HT-29 (cell line): ENCODE results near the gene HSPA1A. TPM values are rescaled to one million over a fixed set of nuclear protein-coding genes. Genes with fewer than 3 reads are reported as not detected.
"Not testable (repeated sequence)": the region's sequence is repeated elsewhere in the genome, so short reads cannot be mapped to it uniquely, and the experiment has no call there.

Experiments
- DNase-seq: peaks from one replicate; pipeline ENCODE4 v3.0.0-alpha.2; 2015; ENCODE audit warnings: low spot score
- small RNA-seq: library from RNA; depleted of rRNA; stranded (forward); fragments of <200 nt; gene quantifications from one replicate; pipeline ENCODE3, GENCODE V24; 2014
- total RNA-seq: library from RNA; depleted of rRNA; stranded (reverse); fragments of >200 nt; shearing (Covaris generic); gene quantifications from 2 replicates; pipeline ENCODE4 v1.2.3, GENCODE V29; 2014; rRNA removed

The HSPA1A gene
- total RNA-seq, 1 experiment from 2014 or later: 379 TPM

DNA sequence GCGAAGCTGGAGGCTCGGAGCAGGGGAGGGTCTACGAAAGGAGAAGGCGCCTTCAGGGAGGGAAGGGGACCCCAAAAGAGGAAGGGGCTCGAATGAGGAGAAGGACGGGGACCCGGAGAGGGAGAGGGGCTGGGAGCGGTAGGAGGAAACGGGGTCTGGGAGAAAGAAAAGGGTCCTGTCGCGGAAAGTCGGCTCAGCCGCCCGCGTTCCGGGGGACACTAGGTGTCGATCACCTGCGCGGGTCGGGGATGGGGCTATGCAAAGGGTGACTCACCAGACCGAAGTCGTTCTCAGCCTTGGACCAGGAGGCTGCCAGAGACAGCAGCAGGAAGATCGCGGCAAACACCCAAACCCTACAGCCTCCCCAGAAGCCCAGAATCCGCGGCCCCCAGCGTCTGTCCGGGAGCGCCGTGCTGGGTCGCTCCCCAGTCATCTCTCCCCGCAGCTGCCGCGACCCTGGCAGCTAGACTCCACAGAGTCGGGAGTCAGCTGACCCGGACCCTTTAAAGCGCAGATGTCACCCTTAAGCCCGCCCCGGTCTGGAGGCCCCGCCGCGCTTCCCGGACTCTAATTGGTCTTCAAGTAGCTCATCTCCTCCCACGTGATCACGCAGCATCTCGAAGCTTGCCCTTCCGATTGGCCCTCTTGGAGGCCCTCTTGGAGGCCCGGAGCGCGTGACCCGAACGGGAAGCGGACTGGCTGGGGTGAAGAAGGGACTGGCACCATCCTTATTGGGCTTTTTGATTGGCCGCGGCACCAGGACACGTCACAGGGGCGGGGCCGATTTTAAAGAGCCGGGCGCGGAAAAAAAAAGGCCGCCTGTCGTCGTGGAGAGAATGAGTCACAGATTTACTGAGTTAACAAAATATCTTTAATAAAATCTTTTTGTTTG is 47.2 kb downstream of the HSPA1A start, which contains the start of gene NEU1:
NEU1 (minus strand) TSS at position 478 of the 892 bp plus-strand sequence; CDS start at position 433, 45 bp downstream.
- peak; percentile 99 for DNase-seq

DNA sequence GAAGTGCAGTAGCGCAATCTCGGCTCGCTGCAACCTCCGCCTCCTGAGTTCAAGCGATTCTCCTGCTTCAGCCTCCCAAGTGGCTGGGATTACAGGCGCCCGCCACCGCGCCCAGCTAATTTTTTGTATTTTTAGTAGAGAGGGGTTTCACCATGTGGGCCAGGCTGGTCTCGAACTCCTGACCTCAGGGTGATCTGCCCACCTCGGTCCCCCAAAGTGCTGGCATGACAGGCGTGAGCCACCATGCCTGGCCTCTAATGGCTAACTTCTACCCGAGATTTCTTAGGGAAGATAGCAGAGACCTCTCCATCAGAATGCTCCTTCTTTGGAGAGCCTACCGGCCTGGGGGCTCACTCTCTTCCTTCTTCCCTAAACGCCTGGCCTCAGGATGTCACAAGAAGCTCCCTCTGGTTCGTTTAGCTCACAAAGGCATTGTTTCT is 48.8 kb downstream of the HSPA1A start:
- DNase-seq: not testable (repeated sequence)

DNA sequence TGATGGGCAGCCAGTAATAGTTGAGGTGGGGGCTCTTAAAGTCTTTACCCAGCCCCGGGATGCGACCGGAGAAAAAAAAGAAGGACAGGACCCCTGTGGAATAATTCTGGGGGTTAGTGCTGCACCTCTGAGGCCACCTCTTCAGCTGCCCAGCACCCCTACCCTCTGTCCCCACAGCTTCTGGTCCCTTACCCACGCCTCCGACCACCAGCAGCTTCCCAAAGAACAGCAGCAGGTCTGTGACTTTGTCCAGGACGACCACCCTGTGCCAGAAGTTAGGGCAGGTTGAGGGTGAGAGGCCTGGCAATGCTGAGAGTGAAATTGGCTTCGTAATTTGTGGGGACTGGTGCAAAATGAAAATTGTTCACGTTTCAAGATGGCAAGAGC is 49.5 kb downstream of the HSPA1A start:
- no peak for DNase-seq

DNA sequence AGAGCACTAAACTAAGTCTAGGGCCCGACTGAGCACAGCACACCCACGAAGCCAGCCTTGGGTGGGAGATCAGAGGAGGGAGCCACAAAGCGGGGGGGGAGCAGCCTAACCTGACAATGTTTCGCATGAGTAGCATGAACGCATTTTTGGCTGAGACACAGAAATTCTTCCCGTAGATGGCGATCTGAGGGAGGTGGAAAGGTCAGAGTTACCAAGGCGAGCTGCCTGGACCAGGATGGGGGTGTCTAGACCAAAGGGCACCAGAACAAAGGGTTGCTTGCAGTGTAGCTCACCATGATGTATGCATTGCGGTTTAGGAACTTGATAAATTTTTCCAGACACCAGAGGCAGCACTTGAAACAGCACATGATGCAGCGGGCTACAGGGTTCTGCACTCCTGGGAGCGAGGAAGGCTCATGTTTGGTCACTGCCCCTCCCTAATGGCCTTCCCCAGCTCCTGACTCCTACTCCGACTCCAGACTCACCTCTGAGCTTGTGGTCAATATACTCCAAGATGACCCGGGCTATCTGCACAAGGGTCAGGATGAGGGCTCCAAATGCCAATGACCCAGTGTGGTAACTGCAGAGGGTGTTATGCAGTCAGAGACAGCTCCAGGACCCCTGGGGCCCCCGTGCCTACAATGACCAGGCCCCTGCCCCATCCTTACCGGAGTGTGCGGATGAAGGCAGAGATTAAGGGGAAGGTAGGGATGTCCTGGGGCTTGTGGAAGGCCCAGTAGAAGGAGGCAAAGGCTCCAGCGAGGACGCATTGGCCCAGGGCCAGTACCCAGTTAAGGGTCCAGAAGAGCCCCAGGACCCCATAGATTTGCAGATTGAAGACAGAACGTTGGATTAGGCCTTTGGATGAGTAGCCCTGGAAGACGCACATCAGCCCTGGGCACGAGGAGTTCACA is 50.1 kb downstream of the HSPA1A start:
- no peak for DNase-seq

Small RNAs within 50 kb of the gene (small RNA-seq; reads per million reads assigned to genes)
- gene RF00019: not detected
- 53.2 reads per million, percentile 95 among the genes with 10 or more reads in this experiment for gene SNORD48
- not detected for gene SNORD52

Other genes starting within 250 kb of the HSPA1A start
- not detected in 2 replicates for gene LTA, start 243.3 kb upstream of the HSPA1A start, total RNA-seq
- 0.08 TPM in 1 of 2 replicates, not detected in the other for gene TNF, start 240.0 kb upstream of the HSPA1A start, total RNA-seq
- 0.13 TPM in 1 of 2 replicates, not detected in the other for gene LTB, start 233.1 kb upstream of the HSPA1A start, total RNA-seq
- gene LST1, start 229.3 kb upstream of the HSPA1A start, total RNA-seq: not detected in 2 replicates
- gene NCR3, start 222.5 kb upstream of the HSPA1A start, total RNA-seq: not detected in 2 replicates
- gene AIF1, start 200.3 kb upstream of the HSPA1A start, total RNA-seq: not detected in 2 replicates
- gene PRRC2A, start 194.8 kb upstream of the HSPA1A start, total RNA-seq: 128 and 172 TPM in 2 replicates
- gene BAG6, start 162.9 kb upstream of the HSPA1A start, total RNA-seq: 307 and 336 TPM in 2 replicates
- 1.8 and 4.2 TPM in 2 replicates for gene APOM, start 159.6 kb upstream of the HSPA1A start, total RNA-seq
- gene C6orf47, start 154.8 kb upstream of the HSPA1A start, total RNA-seq: 24.7 and 29.1 TPM in 2 replicates
- 11.7 and 17.2 TPM in 2 replicates for gene GPANK1, start 150.5 kb upstream of the HSPA1A start, total RNA-seq
- 219 and 225 TPM in 2 replicates for gene CSNK2B, start 149.5 kb upstream of the HSPA1A start, total RNA-seq
- 3.5 and 3.6 TPM in 2 replicates for gene LY6G5B, start 145.6 kb upstream of the HSPA1A start, total RNA-seq
- gene LY6G5C, start 134.5 kb upstream of the HSPA1A start, total RNA-seq: 0.76 and 2.1 TPM in 2 replicates
- gene ABHD16A, start 112.2 kb upstream of the HSPA1A start, total RNA-seq: 32.5 and 37.9 TPM in 2 replicates
- not detected in 2 replicates for gene LY6G6F, start 108.7 kb upstream of the HSPA1A start, total RNA-seq
- not detected in 2 replicates for gene LY6G6D, start 100.2 kb upstream of the HSPA1A start, total RNA-seq
- not detected in 2 replicates for gene LY6G6C, start 93.8 kb upstream of the HSPA1A start, total RNA-seq
- gene MPIG6B, start 92.2 kb upstream of the HSPA1A start, total RNA-seq: 0.18 TPM in 1 of 2 replicates, not detected in the other
- gene DDAH2, start 86.2 kb upstream of the HSPA1A start, total RNA-seq: 107 and 116 TPM in 2 replicates
- 914 and 960 TPM in 2 replicates for gene CLIC1, start 79.0 kb upstream of the HSPA1A start, total RNA-seq
- gene MSH5, start 75.5 kb upstream of the HSPA1A start, total RNA-seq: 19.6 and 20.9 TPM in 2 replicates
- 6.3 and 11.6 TPM in 2 replicates for gene SAPCD1, start 52.9 kb upstream of the HSPA1A start, total RNA-seq
- 5.6 and 11.2 TPM in 2 replicates for gene VWA7, start 38.2 kb upstream of the HSPA1A start, total RNA-seq
- 128 and 138 TPM in 2 replicates for gene VARS1, start 19.8 kb upstream of the HSPA1A start, total RNA-seq
- gene LSM2, start 8.6 kb upstream of the HSPA1A start, total RNA-seq: 77.4 and 93.6 TPM in 2 replicates
- gene HSPA1L, start 260 bp upstream of the HSPA1A start, total RNA-seq: 0.64 and 1.3 TPM in 2 replicates
- gene HSPA1B, start 12.2 kb downstream of the HSPA1A start, total RNA-seq: 655 TPM in 2 replicates
- 82.3 and 87.1 TPM in 2 replicates for gene NEU1, start 47.3 kb downstream of the HSPA1A start, total RNA-seq
- 101 and 124 TPM in 2 replicates for gene SLC44A4, start 63.5 kb downstream of the HSPA1A start, total RNA-seq
- gene EHMT2, start 82.2 kb downstream of the HSPA1A start, total RNA-seq: 85.9 and 98.5 TPM in 2 replicates
- gene ZBTB12, start 86.5 kb downstream of the HSPA1A start, total RNA-seq: 12.6 and 13.6 TPM in 2 replicates
- 0.28 and 0.91 TPM in 2 replicates for gene C2, start 112.2 kb downstream of the HSPA1A start, total RNA-seq
- 2.0 and 2.6 TPM in 2 replicates for gene CFB, start 130.6 kb downstream of the HSPA1A start, total RNA-seq
- 85.4 and 103 TPM in 2 replicates for gene NELFE, start 143.4 kb downstream of the HSPA1A start, total RNA-seq
- gene SKIC2, start 143.6 kb downstream of the HSPA1A start, total RNA-seq: 62.5 and 66.2 TPM in 2 replicates
- 54.8 and 61.6 TPM in 2 replicates for gene DXO, start 156.6 kb downstream of the HSPA1A start, total RNA-seq
- 0.57 and 1.9 TPM in 2 replicates for gene C4A, start 166.5 kb downstream of the HSPA1A start, total RNA-seq
- 1.4 and 1.9 TPM in 2 replicates for gene C4B, start 199.3 kb downstream of the HSPA1A start, total RNA-seq
- not detected in 2 replicates for gene CYP21A2, start 222.9 kb downstream of the HSPA1A start, total RNA-seq